ENCODE measurements around the gene DNAJC18. TPM values are rescaled to one million over a fixed set of nuclear protein-coding genes. Genes with fewer than 3 reads are reported as not detected.
"Not testable (repeated sequence)": the region's sequence is repeated elsewhere in the genome, so short reads cannot be mapped to it uniquely, and the experiment has no call there.

The DNAJC18 gene
- total and polyA plus RNA-seq, 4 donors = 4.3 to 26.4 (median 14.1) TPM

DNA sequence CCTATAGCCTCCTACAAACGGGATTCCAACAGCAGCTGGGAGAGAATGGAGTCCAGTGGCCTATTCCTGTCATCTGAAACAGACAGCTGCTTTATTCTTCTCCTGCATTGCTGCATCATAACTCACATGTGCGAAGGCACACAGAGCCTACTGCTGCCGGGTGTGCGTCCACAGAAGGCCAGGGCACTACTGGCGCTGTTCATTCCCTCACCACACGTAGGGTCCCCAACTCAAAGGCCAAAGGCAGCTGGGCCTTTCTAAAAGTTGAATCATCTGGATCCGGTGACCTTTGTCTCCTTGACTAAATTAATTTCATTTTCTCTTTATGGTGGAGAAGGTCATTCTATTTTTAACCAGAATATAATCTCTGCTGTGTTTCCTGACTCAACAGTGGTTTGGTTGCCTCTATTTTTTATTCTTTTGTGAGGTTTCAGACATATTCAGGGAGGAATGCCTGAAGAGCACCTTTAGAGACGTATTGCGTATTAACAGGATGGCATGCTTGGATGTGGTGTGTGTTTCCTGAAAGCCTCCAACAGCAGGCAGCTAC, 24.7 kb downstream of the DNAJC18 start:
- Histone ChIP-seq H3K4me1 (ENCODE audit: control insufficient read depth in 1 of 2, insufficient read depth in 2 of 2, low read length in 2 of 2) (no peaks in the 10 kb centered on the region), H3K27ac (ENCODE audit: low read depth in 1 of 2, low read length in 2 of 2) (no peak overlapping the region), H3K9me3 (ENCODE audit: control insufficient read depth, low read length) (no peaks in the 10 kb centered on the region), H3K4me3 (ENCODE audit: low read length in 2 of 2) (no peak overlapping the region), H3K36me3 (ENCODE audit: control insufficient read depth in 1 of 2, insufficient read depth in 2 of 2, low read length in 1 of 2) (peaks cover 0 to 2% of the 10 kb centered on the region in 2 donors), H3K27me3 (ENCODE audit: control insufficient read depth in 1 of 2, insufficient read depth in 2 of 2, low read length in 1 of 2) (no peaks in the 10 kb centered on the region)
- WGBS, 2 donors = 66 to 70% methylated on average over 9 of the region's 9 CpGs
- ATAC-seq (ENCODE audit: low FRiP score) (no peak), DNase-seq (no peak)
- intact Hi-C loops (cut with DNase I) = loop anchor here in 1 of 2 donors (5.0 kb wide), 1 partner anchor 148 kb away; the partner anchor contains the start of gene UBE2D2

DNA sequence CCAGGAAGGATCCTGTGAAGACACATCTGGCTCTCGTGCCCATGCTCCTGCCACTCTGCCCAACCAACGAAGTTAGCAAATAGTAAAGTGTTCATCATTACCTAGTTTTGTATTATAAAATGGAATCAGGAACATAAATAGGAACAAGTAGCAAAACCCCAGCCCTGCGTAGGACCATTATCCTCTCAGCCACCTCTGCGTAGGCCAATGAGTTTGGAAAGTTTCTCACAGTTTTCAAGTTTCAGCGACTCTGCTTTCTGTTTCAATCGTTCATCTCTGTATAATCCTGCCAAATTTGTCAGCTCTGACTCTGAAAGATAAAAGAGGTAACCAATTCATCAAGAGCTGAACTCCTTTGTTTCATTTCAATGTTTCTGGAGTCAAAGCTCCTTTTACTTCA, 25.4 kb downstream of the DNAJC18 start:
- 88 to 89% methylated on average over 6 of the region's 6 CpGs for WGBS, 2 donors
- intact Hi-C loops (cut with DNase I) = no loop called here
- Histone ChIP-seq H3K4me3 (ENCODE audit: low read length in 2 of 2) (no peak overlapping the region), H3K36me3 (ENCODE audit: control insufficient read depth in 1 of 2, insufficient read depth in 2 of 2, low read length in 1 of 2) (peaks cover 0 to 2% of the 10 kb centered on the region in 2 donors), H3K27me3 (ENCODE audit: control insufficient read depth in 1 of 2, insufficient read depth in 2 of 2, low read length in 1 of 2) (no peaks in the 10 kb centered on the region), H3K27ac (ENCODE audit: low read depth in 1 of 2, low read length in 2 of 2) (no peak overlapping the region), H3K9me3 (ENCODE audit: control insufficient read depth, low read length) (no peaks in the 10 kb centered on the region), H3K4me1 (ENCODE audit: control insufficient read depth in 1 of 2, insufficient read depth in 2 of 2, low read length in 2 of 2) (no peaks in the 10 kb centered on the region)
- no peak for ATAC-seq (ENCODE audit: low FRiP score)
- DNase-seq = no peak

DNA sequence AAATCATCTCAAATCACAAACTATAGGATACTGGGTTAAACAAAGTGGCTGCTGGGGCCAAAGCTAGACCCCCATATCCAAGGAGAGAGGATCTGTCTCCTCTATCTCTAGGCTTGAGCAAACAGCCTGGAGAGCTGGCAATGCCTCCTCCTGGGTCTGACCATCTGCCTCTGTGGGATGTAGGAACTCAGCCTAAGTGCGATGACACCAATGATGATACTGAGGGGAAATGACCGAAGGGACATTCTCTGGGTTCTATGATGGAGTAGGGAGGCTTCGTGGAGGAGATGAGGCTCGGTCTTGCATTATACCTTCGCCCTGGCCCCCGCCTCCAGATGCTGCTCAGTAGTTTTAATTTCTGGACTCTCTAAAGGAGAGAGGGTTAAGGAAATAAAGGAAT, 26.2 kb downstream of the DNAJC18 start:
- Histone ChIP-seq H3K9me3 (ENCODE audit: control insufficient read depth, low read length) (no peaks in the 10 kb centered on the region), H3K4me1 (ENCODE audit: control insufficient read depth in 1 of 2, insufficient read depth in 2 of 2, low read length in 2 of 2) (no peaks in the 10 kb centered on the region), H3K4me3 (ENCODE audit: low read length in 2 of 2) (no peak overlapping the region), H3K27ac (ENCODE audit: low read depth in 1 of 2, low read length in 2 of 2) (no peak overlapping the region), H3K36me3 (ENCODE audit: control insufficient read depth in 1 of 2, insufficient read depth in 2 of 2, low read length in 1 of 2) (peaks cover 0 to 2% of the 10 kb centered on the region in 2 donors), H3K27me3 (ENCODE audit: control insufficient read depth in 1 of 2, insufficient read depth in 2 of 2, low read length in 1 of 2) (no peaks in the 10 kb centered on the region)
- intact Hi-C loops (cut with DNase I) = no loop called here
- DNase-seq (no peak), ATAC-seq (ENCODE audit: low FRiP score) (no peak)
- WGBS, 2 donors = 95 to 96% methylated on average over 6 of the region's 6 CpGs

DNA sequence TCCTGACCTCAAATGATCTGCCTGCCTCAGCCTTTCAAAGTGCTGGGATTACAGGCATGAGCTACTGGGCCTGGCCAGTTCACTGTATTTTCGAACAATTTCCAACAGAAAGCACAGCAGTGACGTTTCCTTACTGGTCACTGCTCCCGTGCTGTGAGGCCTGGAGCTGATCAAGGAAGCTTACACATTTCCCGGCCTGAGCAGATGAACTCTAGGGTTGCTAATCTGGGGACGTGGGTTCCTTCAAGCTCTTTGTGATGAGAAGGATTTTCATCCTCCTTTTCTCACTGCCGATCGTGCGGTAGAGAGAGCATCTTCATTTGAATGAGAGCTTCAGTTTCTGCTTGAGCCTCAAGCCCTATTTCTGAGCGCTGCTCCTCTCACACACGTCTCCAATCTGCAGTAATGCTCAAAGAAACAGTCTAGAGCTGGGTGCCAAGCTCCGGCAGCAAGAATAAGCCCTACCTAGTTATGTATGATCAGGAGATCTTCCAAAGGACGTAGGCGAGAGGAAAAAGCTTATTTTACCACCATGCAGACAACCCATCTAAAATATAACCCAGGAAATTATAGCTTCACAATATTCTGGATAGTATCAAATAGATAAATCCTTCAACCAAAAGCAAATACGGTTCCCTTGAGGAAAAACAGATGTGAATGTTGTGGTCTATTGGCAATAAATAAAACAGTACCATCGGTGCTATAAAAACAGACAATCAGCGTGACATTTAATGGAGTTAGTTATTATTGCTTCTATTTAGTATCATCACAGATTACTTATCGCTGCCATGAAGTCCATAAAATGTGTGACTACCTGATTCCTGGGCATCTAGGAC, 28.1 kb downstream of the DNAJC18 start:
- DNase-seq (no peak), ATAC-seq (ENCODE audit: low FRiP score) (no peak)
- Histone ChIP-seq H3K36me3 (ENCODE audit: control insufficient read depth in 1 of 2, insufficient read depth in 2 of 2, low read length in 1 of 2) (peaks cover 0 to 2% of the 10 kb centered on the region in 2 donors), H3K4me1 (ENCODE audit: control insufficient read depth in 1 of 2, insufficient read depth in 2 of 2, low read length in 2 of 2) (no peaks in the 10 kb centered on the region), H3K27me3 (ENCODE audit: control insufficient read depth in 1 of 2, insufficient read depth in 2 of 2, low read length in 1 of 2) (no peaks in the 10 kb centered on the region), H3K27ac (ENCODE audit: low read depth in 1 of 2, low read length in 2 of 2) (peak overlapping the region; percentile 38 to 74), H3K9me3 (ENCODE audit: control insufficient read depth, low read length) (no peaks in the 10 kb centered on the region), H3K4me3 (ENCODE audit: low read length in 2 of 2) (no peak overlapping the region)
- 60 to 61% methylated on average over 17 of the region's 17 CpGs for WGBS, 2 donors
- intact Hi-C loops (cut with DNase I) = no loop called here

DNA sequence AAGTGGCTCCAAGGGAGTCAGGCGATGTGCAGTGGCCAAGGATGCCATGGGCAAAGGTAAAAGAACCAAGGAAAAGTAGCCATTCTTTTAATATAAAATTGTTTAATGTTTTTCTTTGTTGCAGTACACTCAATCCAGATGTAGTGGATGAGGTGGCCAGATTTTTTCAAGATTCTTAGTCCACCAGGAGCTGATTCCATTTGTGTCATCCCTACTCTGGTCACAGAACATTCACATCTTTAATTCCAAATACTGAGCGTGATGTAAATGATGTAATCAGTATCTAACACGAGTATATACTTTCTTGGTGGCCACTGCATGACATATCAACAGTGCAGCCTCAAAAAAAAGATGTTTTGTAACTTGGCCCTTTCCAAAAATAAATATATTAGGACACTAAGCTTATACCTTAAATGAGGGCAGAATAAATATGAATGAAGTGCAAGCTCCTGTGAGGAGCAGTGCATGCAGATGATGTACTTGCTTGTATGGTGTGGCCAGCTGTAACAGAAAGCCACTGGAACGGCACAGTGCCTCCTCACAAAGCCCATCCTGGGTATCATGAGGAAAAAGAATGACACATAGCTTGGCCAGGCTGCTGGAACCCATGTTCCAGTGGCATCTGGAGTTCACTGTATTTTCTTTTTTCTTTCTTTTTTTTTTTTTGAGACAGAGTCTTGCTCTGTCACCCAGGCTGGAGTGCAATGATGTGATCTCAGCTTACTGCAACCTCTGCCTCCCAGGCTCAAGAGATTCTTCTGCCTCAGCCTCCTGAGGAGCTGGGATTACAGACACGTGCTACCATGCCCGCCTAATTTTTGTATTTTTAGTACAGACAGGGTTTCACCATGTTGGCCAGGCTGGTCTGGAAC, 29.0 kb downstream of the DNAJC18 start:
- Histone ChIP-seq H3K9me3 (ENCODE audit: control insufficient read depth, low read length) (no peaks in the 10 kb centered on the region), H3K27ac (ENCODE audit: low read depth in 1 of 2, low read length in 2 of 2) (peak overlapping the region in 1 of 2 donors; percentile 74), H3K27me3 (ENCODE audit: control insufficient read depth in 1 of 2, insufficient read depth in 2 of 2, low read length in 1 of 2) (no peaks in the 10 kb centered on the region), H3K4me1 (ENCODE audit: control insufficient read depth in 1 of 2, insufficient read depth in 2 of 2, low read length in 2 of 2) (no peaks in the 10 kb centered on the region), H3K4me3 (ENCODE audit: low read length in 2 of 2) (no peak overlapping the region), H3K36me3 (ENCODE audit: control insufficient read depth in 1 of 2, insufficient read depth in 2 of 2, low read length in 1 of 2) (peaks cover 0 to 2% of the 10 kb centered on the region in 2 donors)
- peak in 1 of 2 donors; percentile 30 for DNase-seq
- no peak for ATAC-seq (ENCODE audit: low FRiP score)
- intact Hi-C loops (cut with DNase I) = no loop called here
- 43 to 44% methylated on average over 6 of the region's 6 CpGs for WGBS, 2 donors

DNA sequence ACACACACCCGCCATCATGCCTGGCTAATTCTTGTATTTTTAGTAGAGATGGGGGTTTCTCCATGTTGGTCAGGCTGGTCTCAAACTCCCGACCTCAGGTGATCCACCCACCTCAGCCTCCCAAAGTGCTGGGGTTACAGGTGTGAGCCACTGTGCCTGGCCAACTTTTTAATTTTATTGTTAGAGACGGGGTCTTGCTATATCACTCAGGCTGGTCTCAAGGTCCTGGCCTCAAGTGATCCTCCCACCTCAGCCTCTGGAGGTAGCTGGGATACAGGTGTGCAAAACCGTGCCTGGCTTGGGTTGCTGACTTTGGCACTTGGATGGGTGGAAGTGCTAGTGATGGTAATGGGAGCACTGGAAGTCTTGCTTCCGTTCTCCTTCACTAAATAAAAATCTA, 30.2 kb downstream of the DNAJC18 start:
- 93 to 94% methylated on average over 5 of the region's 5 CpGs for WGBS, 2 donors
- DNase-seq; H3K36me3 ChIP-seq (ENCODE audit: control insufficient read depth in 1 of 2, insufficient read depth in 2 of 2, low read length in 1 of 2); H3K27ac ChIP-seq (ENCODE audit: low read depth in 1 of 2, low read length in 2 of 2); H3K27me3 ChIP-seq (ENCODE audit: control insufficient read depth in 1 of 2, insufficient read depth in 2 of 2, low read length in 1 of 2); H3K9me3 ChIP-seq (ENCODE audit: control insufficient read depth, low read length); intact Hi-C loops (cut with DNase I); ATAC-seq (ENCODE audit: low FRiP score); H3K4me1 ChIP-seq (ENCODE audit: control insufficient read depth in 1 of 2, insufficient read depth in 2 of 2, low read length in 2 of 2); H3K4me3 ChIP-seq (ENCODE audit: low read length in 2 of 2): not testable (repeated sequence)

DNA sequence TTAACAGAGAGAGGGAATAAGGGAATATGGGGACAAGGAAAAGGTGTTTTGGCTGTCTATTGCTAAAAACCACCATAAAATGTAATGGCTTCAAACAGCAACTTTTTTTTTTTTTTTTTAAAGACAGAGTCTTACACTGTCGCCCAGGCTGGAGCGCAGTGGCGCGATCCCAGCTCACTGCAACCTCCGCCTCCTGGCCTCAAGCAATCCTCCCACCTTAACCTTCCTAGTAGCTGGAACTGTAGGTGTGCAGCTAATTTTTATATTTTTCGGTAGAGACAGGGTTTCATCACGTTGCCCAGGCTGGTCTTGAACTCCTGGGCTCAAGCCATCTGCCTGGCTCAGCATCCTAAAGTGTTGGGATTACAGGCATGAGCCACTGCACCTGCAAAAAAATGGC, 31.1 kb downstream of the DNAJC18 start:
- no peak for DNase-seq
- no peak for ATAC-seq (ENCODE audit: low FRiP score)
- no peaks in the 10 kb centered on the region for H3K4me1 ChIP-seq (ENCODE audit: control insufficient read depth in 1 of 2, insufficient read depth in 2 of 2, low read length in 2 of 2)
- intact Hi-C loops (cut with DNase I) = no loop called here
- no peak overlapping the region for H3K27ac ChIP-seq (ENCODE audit: low read depth in 1 of 2, low read length in 2 of 2)
- no peaks in the 10 kb centered on the region for H3K9me3 ChIP-seq (ENCODE audit: control insufficient read depth, low read length)
- 88 to 94% methylated on average over 7 of the region's 7 CpGs for WGBS, 2 donors
- H3K36me3 ChIP-seq (ENCODE audit: control insufficient read depth in 1 of 2, insufficient read depth in 2 of 2, low read length in 1 of 2) = peaks cover 0 to 1% of the 10 kb centered on the region in 2 donors
- no peak overlapping the region for H3K4me3 ChIP-seq (ENCODE audit: low read length in 2 of 2)
- no peaks in the 10 kb centered on the region for H3K27me3 ChIP-seq (ENCODE audit: control insufficient read depth in 1 of 2, insufficient read depth in 2 of 2, low read length in 1 of 2)

DNA sequence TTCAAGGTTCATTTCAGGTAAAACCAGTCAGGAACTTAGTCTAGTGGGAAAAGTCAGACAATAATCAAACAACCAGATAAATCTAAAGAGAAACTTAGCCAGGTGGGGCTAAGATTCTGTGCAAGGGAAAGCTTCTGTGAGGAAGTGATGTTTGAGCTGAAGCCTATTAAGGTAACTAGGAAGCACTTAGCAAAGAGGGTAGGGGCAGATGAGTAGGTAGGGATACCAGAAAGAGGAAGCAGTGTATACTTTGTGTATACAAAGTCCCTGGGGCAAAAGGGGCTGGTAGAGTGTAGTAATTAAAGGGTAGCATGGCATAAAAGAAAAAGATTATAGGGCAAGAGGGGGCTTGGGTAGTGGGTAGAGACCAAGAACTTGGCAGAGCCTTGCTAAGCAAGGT, 31.8 kb downstream of the DNAJC18 start:
- intact Hi-C loops (cut with DNase I) = no loop called here

More for the DNA sequence above, 31.8 kb downstream of the DNAJC18 start:
- DNase-seq (no peak), ATAC-seq (ENCODE audit: low FRiP score) (no peak)
- H3K9me3 ChIP-seq (ENCODE audit: control insufficient read depth, low read length) = no peaks in the 10 kb centered on the region
- no peak overlapping the region for H3K4me3 ChIP-seq (ENCODE audit: low read length in 2 of 2)
- H3K27ac ChIP-seq (ENCODE audit: low read depth in 1 of 2, low read length in 2 of 2) = no peak overlapping the region
- H3K4me1 ChIP-seq (ENCODE audit: control insufficient read depth in 1 of 2, insufficient read depth in 2 of 2, low read length in 2 of 2) = no peaks in the 10 kb centered on the region
- no peaks in the 10 kb centered on the region for H3K36me3 ChIP-seq (ENCODE audit: control insufficient read depth in 1 of 2, insufficient read depth in 2 of 2, low read length in 1 of 2)
- no peaks in the 10 kb centered on the region for H3K27me3 ChIP-seq (ENCODE audit: control insufficient read depth in 1 of 2, insufficient read depth in 2 of 2, low read length in 1 of 2)

All from aorta (tissue), 5 donors.